A549 (cell line): ENCODE data around the gene FAM216B. TPM values are rescaled to one million over a fixed set of nuclear protein-coding genes. Genes with fewer than 3 reads are reported as not detected.

ENCODE experiments used
- ATAC-seq, 2 experiments: fragments of 200-7000 bp in 1 of 2; fragments of >200 bp in 1 of 2; cut with Nextera tagmentation in 1 of 2; cut with Tn5 transposase in 1 of 2; 3 replicates each; pipeline versions ENCODE4 v1.8.0 to v1.9.1; 2018 to 2020; ENCODE audit warnings: mild to moderate bottlenecking in 1 of 2, moderate library complexity in 1 of 2
- CTCF ChIA-PET: fragments of 300-600 bp; sonication (Branson Sonifier 250); formaldehyde crosslinking; extraction: SDS; loops from one replicate; lab custom pipeline; 2021; ENCODE audit warnings: antibody characterized with exemption, inconsistent platforms; lab: Yijun Ruan, JAX
- POLR2A ChIA-PET: fragments of 350-600 bp; formaldehyde crosslinking; extraction: SDS; loops from one replicate; lab custom pipeline; 2021; ENCODE audit warnings: antibody characterized with exemption, inconsistent platforms; lab: Yijun Ruan, JAX
- DNase-seq, 2 experiments: peaks; one replicate each; pipeline versions ENCODE4 v3.0.0 to v3.0.0-alpha.2; 2011 to 2016; ENCODE audit warnings: low read depth in 1 of 2, low spot score in 1 of 2
- FAIRE-seq: peaks from 2 replicates; lab custom pipeline; 2011; peaks lifted over from hg19 to GRCh38; lab: Jason Lieb, UNC
- H3K27ac ChIP-seq, 2 experiments: fragments of >200 bp; sonication (Bioruptor Twin); formaldehyde crosslinking; 3 replicates each; pipeline ENCODE4 v1.5.1; 2016 to 2017
- H3K4me1 ChIP-seq: fragments of >200 bp; sonication (Bioruptor Twin); formaldehyde crosslinking; 3 replicates; pipeline ENCODE4 v1.6.1; 2016
- H3K4me2 ChIP-seq: fragments of >200 bp; sonication (Bioruptor Twin); formaldehyde crosslinking; 3 replicates; pipeline ENCODE4 v1.6.1; 2016
- H3K4me3 ChIP-seq: fragments of >200 bp; sonication (Bioruptor Twin); formaldehyde crosslinking; 3 replicates; pipeline ENCODE4 v1.5.1; 2016
- H3K9me3 ChIP-seq: fragments of >200 bp; sonication (Bioruptor Twin); formaldehyde crosslinking; 3 replicates; pipeline ENCODE4 v1.6.1; 2016
- ATOH8 ChIP-seq: fragments of 250-450 bp; sonication (Bioruptor Pico); IDR thresholded peaks from 2 replicates; pipeline ENCODE4 v1.5.0; 2020; ENCODE audit warnings: low read depth, mild to moderate bottlenecking, moderate library complexity
- BCL3 ChIP-seq: fragments of >200 bp; sonication (Bioruptor Twin); formaldehyde crosslinking; IDR thresholded peaks from 3 replicates; pipeline ENCODE4 v1.6.1; 2016
- BHLHE40 ChIP-seq: IDR thresholded peaks from 2 replicates; pipeline ENCODE4 v1.6.1; 2012; ENCODE audit warnings: low read depth, low read length, inconsistent platforms
- CBX8 ChIP-seq: fragments of 200-600 bp; sonication (generic); IDR thresholded peaks from 2 replicates; pipeline ENCODE4 v1.6.1; 2016
- CEBPB ChIP-seq, 2 experiments: fragments of >200 bp in 1 of 2; sonication (Bioruptor Twin) in 1 of 2; formaldehyde crosslinking in 1 of 2; IDR thresholded peaks; 2 replicates each; pipeline ENCODE4 v1.6.1; 2012 to 2016
- E2F6 ChIP-seq: IDR thresholded peaks from 2 replicates; pipeline ENCODE4 v1.6.1; 2012; ENCODE audit warnings: low read depth, borderline replicate concordance
- EHF ChIP-seq: fragments of 250-450 bp; sonication (Bioruptor Pico); IDR thresholded peaks from 2 replicates; pipeline ENCODE4 v1.5.0; 2020; ENCODE audit warnings: mild to moderate bottlenecking
- EHMT2 ChIP-seq: fragments of 200-600 bp; sonication (generic); IDR thresholded peaks from 2 replicates; pipeline ENCODE4 v1.6.1; 2016; ENCODE audit warnings: antibody characterized with exemption, low read depth, mild to moderate bottlenecking, moderate library complexity
- EP300 ChIP-seq, 2 experiments: fragments of >200 bp; sonication (Bioruptor Twin); formaldehyde crosslinking; IDR thresholded peaks; 2 replicates in 1 of 2; 3 replicates in 1 of 2; pipeline ENCODE4 v1.6.1; 2016 to 2017
- ESRRA ChIP-seq: fragments of 150-350 bp; IDR thresholded peaks from 2 replicates; pipeline ENCODE4 v1.6.1; 2014; ENCODE audit warnings: mild to moderate bottlenecking, low read length, borderline replicate concordance
- FOSB ChIP-seq: fragments of 250-450 bp; sonication (Bioruptor Pico); IDR thresholded peaks from 2 replicates; pipeline ENCODE4 v1.5.0; 2020; ENCODE audit warnings: mild to moderate bottlenecking, moderate library complexity
- GATA3 ChIP-seq: IDR thresholded peaks from 2 replicates; pipeline ENCODE4 v1.6.1; 2012; ENCODE audit warnings: borderline replicate concordance
- HES2 ChIP-seq: fragments of >200 bp; sonication (Bioruptor Twin); formaldehyde crosslinking; IDR thresholded peaks from 2 replicates; pipeline ENCODE4 v1.6.1; 2016
- HOXB13 ChIP-seq: fragments of 250-450 bp; sonication (Bioruptor Pico); IDR thresholded peaks from 2 replicates; pipeline ENCODE4 v1.5.0; 2020; ENCODE audit warnings: low read depth, mild to moderate bottlenecking, moderate library complexity
- JUN ChIP-seq, 2 experiments: fragments of >200 bp; sonication (Bioruptor Twin); formaldehyde crosslinking; IDR thresholded peaks; 2 replicates in 1 of 2; 3 replicates in 1 of 2; pipeline ENCODE4 v1.6.1; 2016 to 2017
- JUNB ChIP-seq: fragments of >200 bp; sonication (Bioruptor Twin); formaldehyde crosslinking; IDR thresholded peaks from 2 replicates; pipeline ENCODE4 v1.6.1; 2016
- KDM1A ChIP-seq: fragments of 200-600 bp; sonication (generic); IDR thresholded peaks from 2 replicates; pipeline ENCODE4 v1.6.1; 2016; ENCODE audit warnings: low read depth, mild to moderate bottlenecking
- KDM5A ChIP-seq: fragments of 200-600 bp; sonication (generic); IDR thresholded peaks from 2 replicates; pipeline ENCODE4 v1.6.1; 2016; ENCODE audit warnings: antibody characterized with exemption, mild to moderate bottlenecking
- RCOR1 ChIP-seq: fragments of 150-350 bp; IDR thresholded peaks from 2 replicates; pipeline ENCODE4 v1.6.1; 2014; ENCODE audit warnings: antibody characterized with exemption, low read length, low read depth
- TP53 ChIP-seq: fragments of 250-450 bp; sonication (Bioruptor Pico); IDR thresholded peaks from 2 replicates; pipeline ENCODE4 v1.5.0; 2021; ENCODE audit warnings: mild to moderate bottlenecking, moderate library complexity
- USF2 ChIP-seq: fragments of 450-650 bp; IDR thresholded peaks from 2 replicates; pipeline ENCODE4 v1.6.1; 2014; ENCODE audit warnings: antibody characterized with exemption
- ZFP36 ChIP-seq: fragments of 450-650 bp; IDR thresholded peaks from 2 replicates; pipeline ENCODE4 v1.6.1; 2014; ENCODE audit warnings: borderline replicate concordance; ENCODE audit not compliant: partially characterized antibody
- ZSCAN20 ChIP-seq: fragments of 250-450 bp; sonication (Bioruptor Pico); IDR thresholded peaks from 2 replicates; pipeline ENCODE4 v1.8.0; 2022; ENCODE audit warnings: mild to moderate bottlenecking, moderate library complexity
- WGBS: methylation state at CpG from one replicate; pipeline ENCODE4 v1.1.6; 2017; ENCODE audit errors: missing lambda C conversion rate; 5-methylcytosine and 5-hydroxymethylcytosine counted together
- polyA plus RNA-seq, 4 experiments: library from polyadenylated mRNA; depleted of rRNA in 3 of 4; stranded (reverse); fragments of >200 nt; fragmentation: RNase III in 1 of 4; extraction: RNeasy Plus Mini Kit Qiagen cat#74134 plus additional on column Dnase treatment in 1 of 4; gene quantifications; 2 replicates in 3 of 4; 3 replicates in 1 of 4; pipeline ENCODE4 v1.2.3, GENCODE V29; 2011 to 2017

FAM216B gene
- polyA plus RNA-seq, 2 of the 4 experiments (the other 2 are of a cell fraction) = not detected

- 31% methylated on average over 5 of the region's 5 CpGs for WGBS
- ChIA-PET CTCF (no interaction called here), POLR2A (no interaction called here)
- DNase-seq = no peak
- Histone ChIP-seq H3K27ac (no peak overlapping the region), H3K4me2 (no peak overlapping the region), H3K4me1 (no peaks in the 10 kb centered on the region), H3K4me3 (no peak overlapping the region), H3K9me3 (no peaks in the 10 kb centered on the region)
- TF ChIP-seq EHMT2 = no peak
- no peak for TF ChIP-seq TP53 (CRISPR knock-in tag)
- no peak for TF ChIP-seq BHLHE40
- TF ChIP-seq ZSCAN20 (CRISPR knock-in tag) = no peak
- TF ChIP-seq USF2 = no peak
- no peak for TF ChIP-seq HES2
- TF ChIP-seq ATOH8 (CRISPR knock-in tag) = no peak
- TF ChIP-seq E2F6 = no peak
- TF ChIP-seq CBX8 = no peak
- TF ChIP-seq HOXB13 = no peak
- TF ChIP-seq RCOR1 = no peak
- no peak for FAIRE-seq
- ATAC-seq = no peak
These were observed 18.8 kb downstream of the FAM216B start for GRCh38 chr13:42800109-42800643.

GRCh38 chr13:42803563-42804204 is 22.3 kb downstream of the FAM216B start:
- TF ChIP-seq ZFP36 (no peak), TP53 (CRISPR knock-in tag) (no peak), BCL3 (no peak), EHF (no peak), CEBPB (IDR thresholded peaks at IDR 0.05) (no peak), JUNB (no peak), KDM1A (no peak), BHLHE40 (no peak), FOSB (no peak), JUN (IDR thresholded peaks at IDR 0.05) (no peak), ESRRA (no peak), HES2 (no peak), ZSCAN20 (CRISPR knock-in tag) (no peak), GATA3 (no peak), KDM5A (no peak), EP300 (IDR thresholded peaks at IDR 0.05) (no peak)
- ChIA-PET CTCF (no interaction called here), POLR2A (no interaction called here)

More at GRCh38 chr13:42803563-42804204, 22.3 kb downstream of the FAM216B start:
- no peak for DNase-seq
- Histone ChIP-seq H3K4me1 (no peaks in the 10 kb centered on the region), H3K27ac (no peak overlapping the region), H3K4me3 (no peak overlapping the region), H3K4me2 (no peak overlapping the region), H3K9me3 (no peaks in the 10 kb centered on the region)
- no peak for FAIRE-seq
- no peak for ATAC-seq
- 32% methylated on average over 2 of the region's 2 CpGs for WGBS
